Spleen (tissue), 11 donors: ENCODE data around the gene RIBC2. TPM values are rescaled to one million over a fixed set of nuclear protein-coding genes. Genes with fewer than 3 reads are reported as not detected.

ENCODE experiments used
- DNase-seq: peaks from one replicate; pipeline ENCODE4 v3.0.0-alpha.2; 2020
- H3K27ac ChIP-seq, 8 donors: fragments of 200-600 bp; sonication (generic) in 7 of 8; 1 replicate in 4 of 8; 2 replicates in 4 of 8; pipeline versions ENCODE4 v1.5.0 to v1.8.0; 2016 to 2021; ENCODE audit warnings: inconsistent platforms in 4 of 8, mild to moderate bottlenecking in 4 of 8, moderate library complexity in 1 of 8
- H3K27me3 ChIP-seq, 7 donors: fragments of 200-600 bp; sonication (generic) in 6 of 7; replicated peaks in 1 of 7; 1 replicate in 4 of 7; 2 replicates in 3 of 7; pipeline versions ENCODE4 v1.5.0 to v1.8.0; 2016 to 2021; ENCODE audit warnings: inconsistent platforms in 3 of 7, mild to moderate bottlenecking in 1 of 7
- H3K36me3 ChIP-seq, 6 donors: fragments of 200-600 bp; sonication (generic) in 5 of 6; 1 replicate in 4 of 6; 2 replicates in 2 of 6; pipeline versions ENCODE4 v1.5.0 to v1.8.0; 2016 to 2021; ENCODE audit warnings: inconsistent platforms in 2 of 6
- H3K4me1 ChIP-seq, 6 donors: fragments of 200-600 bp; sonication (generic) in 5 of 6; 1 replicate in 3 of 6; 2 replicates in 3 of 6; pipeline versions ENCODE4 v1.5.0 to v1.8.0; 2016 to 2021; ENCODE audit warnings: inconsistent platforms in 3 of 6
- H3K4me3 ChIP-seq, 8 donors: fragments of 200-600 bp; sonication (generic) in 7 of 8; 1 replicate in 4 of 8; 2 replicates in 4 of 8; pipeline versions ENCODE4 v1.5.0 to v1.8.0; 2016 to 2021; ENCODE audit warnings: inconsistent platforms in 4 of 8, mild to moderate bottlenecking in 4 of 8, moderate library complexity in 2 of 8
- H3K9me3 ChIP-seq, 8 donors: fragments of 200-600 bp; sonication (generic) in 7 of 8; 1 replicate in 4 of 8; 2 replicates in 4 of 8; pipeline versions ENCODE4 v1.5.0 to v1.8.0; 2016 to 2021; ENCODE audit warnings: inconsistent platforms in 4 of 8
- CTCF ChIP-seq, 11 experiments: fragments of 200-600 bp in 7 of 11; fragments of 450-650 bp in 4 of 11; sonication (generic) in 4 of 11; IDR thresholded peaks in 8 of 11; conservative IDR thresholded peaks in 3 of 11; 1 replicate in 7 of 11; 2 replicates in 4 of 11; pipeline versions ENCODE4 v1.4.0 to v1.8.0; 2016 to 2021; ENCODE audit warnings: antibody characterized with exemption in 11 of 11, inconsistent platforms in 4 of 11, mild to moderate bottlenecking in 1 of 11
- POLR2A ChIP-seq, 3 donors: fragments of 450-650 bp; IDR thresholded peaks; one replicate each; pipeline ENCODE4 v1.5.1; 2017; ENCODE audit warnings: antibody characterized with exemption in 3 of 3, mild to moderate bottlenecking in 1 of 3
- POLR2AphosphoS5 ChIP-seq, 3 donors: sonication (generic); formaldehyde crosslinking; IDR thresholded peaks; one replicate each; pipeline ENCODE4 v1.5.1; 2017; ENCODE audit warnings: antibody characterized with exemption in 3 of 3
- WGBS, 5 donors: extraction: QIAGEN DNeasy Blood & Tissue Kit in 3 of 5; methylation state at CpG; one replicate each; pipeline versions ENCODE4 v1.1.5 to v1.1.7; 2013 to 2018; 5-methylcytosine and 5-hydroxymethylcytosine counted together
- intact Hi-C: fragments of 100-400 bp; cut with DNase I; formaldehyde crosslinking; loops from one replicate; pipeline ENCODE4 v1.15.0; 2023; ENCODE audit warnings: low total_unique reads
- polyA plus RNA-seq, 3 donors: library from polyadenylated mRNA; stranded (reverse); fragments of 200-250 nt; gene quantifications; one replicate each; pipeline ENCODE4 v1.2.1, GENCODE V29; 2013
- total RNA-seq, 7 donors: library from RNA; depleted of rRNA in 3 of 7; stranded (reverse); fragments of >200 nt in 3 of 7; fragmentation: NEBNext Ultra II Directional in 4 of 7; extraction: Animal tissue kit (Norgen Biotek cat#: 25700) in 4 of 7; gene quantifications; one replicate each; pipeline versions ENCODE4 v1.1.0 to v1.2.1, GENCODE V29; 2016 to 2021
- donor health status: healthy with polysubstance abuse.
- donor health status: DM: no; HTN: no; CAD: no; lungs with moderate emphysema.
- donor health status: DM: no; HTN: no; CAD: no.
- donor health status: Bipolar disorder and iron deficiency.
- donor health status: healthy.
- donor health status: DM: no; HTN: no; CAD: no.
- donor health status: DM: yes; HTN: yes; CAD: no.

Gene RIBC2
- total and polyA plus RNA-seq, 10 donors = 0.27 to 0.83 (median 0.37) TPM; not detected in 4

- intact Hi-C loops = no loop called here
- Histone ChIP-seq H3K4me1 (no peaks in the 10 kb centered on the region), H3K36me3 (no peaks in the 10 kb centered on the region), H3K9me3 (no peaks in the 10 kb centered on the region), H3K4me3 (no peak overlapping the region), H3K27ac (peak overlapping the region in 2 of 8 donors; percentile 27 to 45), H3K27me3 (peaks cover 0 to 8% (median 0%) of the 10 kb centered on the region in 7 donors)
- WGBS, 5 donors = 83 to 90% (median 89%) methylated on average over 11 to 16 of the region's 16 CpGs
- DNase-seq = no peak
- TF ChIP-seq CTCF (IDR thresholded peaks at IDR 0.05 in 8 of 11, conservative IDR thresholded peaks at IDR 0.05 in 3 of 11) = no peak
- no peak for TF ChIP-seq POLR2A (IDR thresholded peaks at IDR 0.05)
- no peak for TF ChIP-seq POLR2AphosphoS5 (IDR thresholded peaks at IDR 0.05)
These were observed 36.8 kb downstream of the RIBC2 start for GRCh38 chr22:45450101-45450785.

GRCh38 chr22:45450921-45451651, 37.6 kb downstream of the RIBC2 start:
- WGBS, 5 donors = 62 to 82% (median 71%) methylated on average over 12 of the region's 12 CpGs

GRCh38 chr22:45451972-45452371, 38.5 kb downstream of the RIBC2 start:
- no peak for DNase-seq
- no peak overlapping the region for H3K27ac ChIP-seq
- TF ChIP-seq POLR2AphosphoS5 (IDR thresholded peaks at IDR 0.05) = no peak
- no peak for TF ChIP-seq POLR2A (IDR thresholded peaks at IDR 0.05)
- TF ChIP-seq CTCF (IDR thresholded peaks at IDR 0.05 in 8 of 11, conservative IDR thresholded peaks at IDR 0.05 in 3 of 11) = no peak
- H3K36me3 ChIP-seq = no peaks in the 10 kb centered on the region
- H3K27me3 ChIP-seq = peaks cover 0 to 8% (median 0%) of the 10 kb centered on the region in 7 donors
- H3K4me1 ChIP-seq = no peaks in the 10 kb centered on the region
- WGBS, 5 donors = 73 to 85% (median 80%) methylated on average over 6 of the region's 6 CpGs
- no peak overlapping the region for H3K4me3 ChIP-seq
- intact Hi-C loops = no loop called here
- no peaks in the 10 kb centered on the region for H3K9me3 ChIP-seq

More at GRCh38 chr22:45450921-45451651, 37.6 kb downstream of the RIBC2 start:
- H3K4me1 ChIP-seq = no peaks in the 10 kb centered on the region
- intact Hi-C loops = no loop called here
- H3K4me3 ChIP-seq = no peak overlapping the region
- TF ChIP-seq POLR2AphosphoS5 (IDR thresholded peaks at IDR 0.05) (no peak), POLR2A (IDR thresholded peaks at IDR 0.05) (no peak), CTCF (IDR thresholded peaks at IDR 0.05 in 8 of 11, conservative IDR thresholded peaks at IDR 0.05 in 3 of 11) (no peak)
- H3K9me3 ChIP-seq = no peaks in the 10 kb centered on the region
- no peak for DNase-seq
- H3K27me3 ChIP-seq = peaks cover 0 to 8% (median 0%) of the 10 kb centered on the region in 7 donors
- H3K36me3 ChIP-seq = no peaks in the 10 kb centered on the region
- H3K27ac ChIP-seq = peak overlapping the region in 2 of 8 donors; percentile 27 to 45
